Activated T-cell treated with anti-CD3 and anti-CD28 coated beads, Interleukin-2, amount 50 U/mL, for 4 hours (primary cell): ENCODE results near the gene SNCB. TPM values are rescaled to one million over a fixed set of nuclear protein-coding genes. Genes with fewer than 3 reads are reported as not detected.

Experiments
- ATAC-seq, 2 donors: fragments of 200-7000 bp; cut with Tn5 transposase; one replicate each; pipeline ENCODE4 v1.10.0; 2021
- DNase-seq: peaks from one replicate; pipeline ENCODE4 v3.0.0-alpha.2; 2020
- H3K27me3 Mint-ChIP-seq: one replicate; pipeline ENCODE4 v1.8.0; 2021; ENCODE audit warnings: low read depth, mixed read lengths
- H3K36me3 Mint-ChIP-seq: one replicate; pipeline ENCODE4 v1.8.0; 2022; ENCODE audit warnings: mixed read lengths; ENCODE audit not compliant: insufficient read depth
- H3K4me1 Mint-ChIP-seq: one replicate; pipeline ENCODE4 v1.8.0; 2021; ENCODE audit warnings: low read depth, mixed read lengths
- H3K4me3 Mint-ChIP-seq: one replicate; pipeline ENCODE4 v1.8.0; 2021; ENCODE audit warnings: mild to moderate bottlenecking, moderate library complexity, mixed read lengths
- H3K9me3 Mint-ChIP-seq: one replicate; pipeline ENCODE4 v1.8.0; 2021; ENCODE audit warnings: mixed read lengths
- total RNA-seq, 3 donors: library from RNA; stranded (reverse); gene quantifications; one replicate each; pipeline ENCODE4 v1.2.1, GENCODE V29; 2021

The SNCB gene
- not detected for total RNA-seq

GRCh38 chr5:176629853-176630680, at the start of gene SNCB, which contains the start of gene EIF4E1B:
SNCB (minus strand) TSS chr5:176630534; CDS start chr5:176629654, 880 bp downstream.
EIF4E1B (plus strand) TSS chr5:176630675; CDS start chr5:176642788, 12,113 bp downstream.
- H3K36me3 Mint-ChIP-seq, result no peaks in the 10 kb centered on the region
- peak; percentile 46 for DNase-seq
- ATAC-seq, result peak; percentile 97

GRCh38 chr5:176679365-176680225, 49.3 kb upstream of the SNCB start:
- peaks cover 4% of the 10 kb centered on the region for H3K9me3 Mint-ChIP-seq
- H3K36me3 Mint-ChIP-seq, result no peaks in the 10 kb centered on the region
- DNase-seq (no peak), ATAC-seq (no peak)
- H3K4me3 Mint-ChIP-seq, result no peak overlapping the region
- H3K27me3 Mint-ChIP-seq, result peaks cover 63% of the 10 kb centered on the region
- no peaks in the 10 kb centered on the region for H3K4me1 Mint-ChIP-seq

More at GRCh38 chr5:176629853-176630680, at the start of gene SNCB, which contains the start of gene EIF4E1B:
- Mint-ChIP-seq H3K27me3 (peaks cover 78% of the 10 kb centered on the region), H3K4me1 (peaks cover 20% of the 10 kb centered on the region), H3K9me3 (no peaks in the 10 kb centered on the region), H3K4me3 (peak within 1 kb of the TSS; percentile 58)

GRCh38 chr5:176678584-176678983, 48.2 kb upstream of the SNCB start:
- Mint-ChIP-seq H3K4me1 (no peaks in the 10 kb centered on the region), H3K27me3 (peaks cover 62% of the 10 kb centered on the region)
- no peak for ATAC-seq

DNA sequence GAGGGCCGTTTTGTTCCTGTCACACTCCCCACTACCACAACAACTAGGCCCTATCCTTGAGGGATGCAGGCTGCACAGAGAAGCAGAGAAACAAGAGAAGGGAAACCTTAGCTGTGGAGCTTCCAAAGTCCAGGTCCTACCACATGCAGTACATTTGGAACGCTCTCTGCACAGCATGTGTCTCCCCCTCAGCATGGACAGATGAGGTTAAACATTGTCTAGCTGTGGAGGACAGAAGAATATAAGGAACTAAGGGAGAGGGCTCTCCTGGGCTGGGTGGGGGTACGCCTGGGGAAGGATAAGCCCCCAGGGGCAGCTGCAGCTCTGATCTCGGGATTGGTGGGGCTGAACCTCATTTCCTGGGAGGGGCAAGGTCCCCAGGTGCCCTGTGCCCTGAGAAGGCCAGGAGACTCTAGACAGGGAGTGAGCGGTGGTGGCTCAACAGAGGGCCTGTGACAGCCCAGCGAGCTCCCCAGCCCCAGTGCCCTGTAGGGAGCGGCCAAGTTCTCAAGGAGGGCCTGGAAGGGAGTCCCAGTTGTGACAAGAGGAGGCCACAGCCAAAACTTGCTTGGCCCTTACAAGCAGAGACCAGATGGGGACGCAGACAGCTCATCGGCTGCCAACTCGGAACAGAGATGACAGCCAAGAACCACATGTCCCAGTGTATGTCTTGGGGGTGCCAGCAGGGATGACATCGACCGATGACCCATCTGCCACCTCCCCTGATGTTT, 47.0 kb upstream of the SNCB start:
- H3K9me3 Mint-ChIP-seq, result no peaks in the 10 kb centered on the region
- H3K27me3 Mint-ChIP-seq, result peaks cover 63% of the 10 kb centered on the region
- H3K36me3 Mint-ChIP-seq, result no peaks in the 10 kb centered on the region
- no peaks in the 10 kb centered on the region for H3K4me1 Mint-ChIP-seq
- DNase-seq, result no peak
- H3K4me3 Mint-ChIP-seq, result no peak overlapping the region
- ATAC-seq, result no peak

More at GRCh38 chr5:176678584-176678983, 48.2 kb upstream of the SNCB start:
- Mint-ChIP-seq H3K9me3 (no peaks in the 10 kb centered on the region), H3K36me3 (no peaks in the 10 kb centered on the region), H3K4me3 (no peak overlapping the region)
- no peak for DNase-seq

DNA sequence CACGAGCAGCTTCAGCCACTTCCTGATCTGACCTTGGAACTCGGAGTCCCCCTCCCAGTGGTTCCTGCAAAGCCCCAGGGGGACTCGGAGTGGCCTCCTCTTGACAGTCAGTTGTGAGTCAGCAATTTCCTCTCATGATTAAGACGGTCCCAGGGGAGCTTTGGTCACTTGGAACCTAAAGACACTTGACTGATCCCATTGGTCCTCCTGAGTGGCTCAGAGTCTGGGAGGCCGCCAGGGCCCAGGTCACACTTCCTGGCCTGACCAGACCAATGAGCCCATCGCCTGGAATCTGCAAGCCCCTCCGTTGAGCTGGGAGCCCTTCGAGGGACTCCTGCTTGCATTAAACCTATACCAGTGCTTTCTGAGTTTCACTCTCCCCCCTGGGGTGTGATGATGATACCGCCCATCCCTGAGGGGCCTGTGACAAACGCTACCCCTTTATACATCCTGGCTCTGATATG, 46.1 kb upstream of the SNCB start:
- H3K36me3 Mint-ChIP-seq, result no peaks in the 10 kb centered on the region

GRCh38 chr5:176675676-176676360, 45.5 kb upstream of the SNCB start:
- no peak for ATAC-seq
- no peaks in the 10 kb centered on the region for H3K9me3 Mint-ChIP-seq

More for the DNA sequence above, 46.1 kb upstream of the SNCB start:
- DNase-seq (no peak), ATAC-seq (no peak)
- H3K9me3 Mint-ChIP-seq, result no peaks in the 10 kb centered on the region
- H3K4me3 Mint-ChIP-seq, result no peak overlapping the region
- peaks cover 59% of the 10 kb centered on the region for H3K27me3 Mint-ChIP-seq
- H3K4me1 Mint-ChIP-seq, result no peaks in the 10 kb centered on the region

DNA sequence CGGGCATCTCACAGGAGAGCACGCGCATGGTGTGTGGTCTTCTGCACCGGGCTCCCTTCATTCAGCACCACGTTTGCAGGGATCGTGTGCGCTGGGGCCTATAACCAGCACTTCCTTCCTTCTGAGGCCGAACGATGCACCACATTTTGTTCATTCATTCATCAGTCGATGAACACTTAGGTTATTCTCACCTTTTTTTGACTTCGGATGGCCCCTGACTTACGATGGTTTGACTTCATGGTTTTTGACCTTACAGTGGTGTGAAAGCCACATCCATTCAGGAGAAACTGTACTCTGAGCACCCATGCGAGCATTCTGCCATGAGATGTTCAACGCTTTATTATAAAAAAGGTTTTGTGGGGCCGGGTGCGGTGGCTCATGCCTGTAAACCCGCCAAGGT, 44.5 kb upstream of the SNCB start:
- peaks cover 57% of the 10 kb centered on the region for H3K27me3 Mint-ChIP-seq
- DNase-seq, result no peak
- no peaks in the 10 kb centered on the region for H3K4me1 Mint-ChIP-seq
- H3K9me3 Mint-ChIP-seq, result no peaks in the 10 kb centered on the region
- H3K36me3 Mint-ChIP-seq, result no peaks in the 10 kb centered on the region
- H3K4me3 Mint-ChIP-seq, result no peak overlapping the region
- ATAC-seq, result no peak

More at GRCh38 chr5:176675676-176676360, 45.5 kb upstream of the SNCB start:
- Mint-ChIP-seq H3K27me3 (peaks cover 61% of the 10 kb centered on the region), H3K4me3 (no peak overlapping the region), H3K4me1 (no peaks in the 10 kb centered on the region), H3K36me3 (no peaks in the 10 kb centered on the region)
- DNase-seq, result no peak

GRCh38 chr5:176673651-176674583, 43.6 kb upstream of the SNCB start:
- Mint-ChIP-seq H3K4me3 (no peak overlapping the region), H3K27me3 (peaks cover 49% of the 10 kb centered on the region), H3K9me3 (no peaks in the 10 kb centered on the region), H3K36me3 (no peaks in the 10 kb centered on the region), H3K4me1 (no peaks in the 10 kb centered on the region)
- DNase-seq (no peak), ATAC-seq (no peak)

DNA sequence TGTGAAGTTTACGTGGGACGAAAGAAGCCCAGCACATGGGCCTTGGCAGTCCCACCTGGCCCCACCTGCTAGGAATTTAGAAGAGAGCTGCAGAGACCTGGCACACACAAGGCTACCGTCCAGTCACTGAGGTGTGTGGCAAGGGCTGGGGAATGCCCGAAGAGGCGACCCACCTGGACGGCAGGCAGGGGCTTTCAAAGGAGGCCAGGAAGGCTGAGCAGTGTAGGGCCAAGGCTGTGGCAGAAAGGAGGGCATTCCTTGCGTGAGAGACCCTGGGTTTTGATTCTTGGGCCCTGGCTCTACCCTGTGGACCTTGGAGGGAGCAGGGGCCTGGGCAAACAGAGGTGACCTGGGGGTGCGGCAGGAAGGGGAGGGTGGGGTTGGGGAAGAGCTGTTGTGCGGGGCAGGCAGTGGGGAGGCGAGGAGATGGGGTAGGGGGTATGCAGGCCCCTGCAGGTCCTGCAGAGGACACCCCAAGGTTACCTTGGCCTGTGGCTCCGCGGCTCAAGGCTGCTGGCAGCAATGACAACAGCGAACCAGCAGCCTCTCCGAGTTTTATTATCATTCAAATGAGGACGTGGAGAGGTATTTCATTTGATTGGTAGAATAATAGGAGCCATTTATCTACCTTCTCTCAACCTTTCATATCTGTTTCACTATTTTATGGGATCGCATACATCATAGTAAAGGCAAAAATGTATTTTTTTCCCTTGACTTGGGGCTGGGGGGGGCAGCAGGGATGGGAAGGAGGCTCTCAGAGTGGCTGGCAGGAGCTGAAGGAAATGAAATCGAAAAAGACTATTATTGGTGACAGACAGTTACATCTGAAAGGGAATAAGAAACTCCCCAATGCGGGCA, 41.8 kb upstream of the SNCB start:
- Mint-ChIP-seq H3K36me3 (no peaks in the 10 kb centered on the region), H3K4me3 (no peak overlapping the region), H3K9me3 (no peaks in the 10 kb centered on the region), H3K4me1 (no peaks in the 10 kb centered on the region), H3K27me3 (peaks cover 31% of the 10 kb centered on the region)
- no peak for ATAC-seq
- DNase-seq, result no peak

GRCh38 chr5:176671399-176671798, 41.1 kb upstream of the SNCB start:
- Mint-ChIP-seq H3K4me1 (no peaks in the 10 kb centered on the region), H3K36me3 (no peaks in the 10 kb centered on the region), H3K4me3 (no peak overlapping the region), H3K27me3 (peaks cover 26% of the 10 kb centered on the region), H3K9me3 (no peaks in the 10 kb centered on the region)
- DNase-seq, result no peak
- no peak for ATAC-seq

GRCh38 chr5:176670449-176670848, 40.1 kb upstream of the SNCB start:
- no peak for ATAC-seq
- Mint-ChIP-seq H3K4me1 (no peaks in the 10 kb centered on the region), H3K9me3 (no peaks in the 10 kb centered on the region), H3K27me3 (peaks cover 21% of the 10 kb centered on the region), H3K36me3 (no peaks in the 10 kb centered on the region), H3K4me3 (no peak overlapping the region)
- no peak for DNase-seq

DNA sequence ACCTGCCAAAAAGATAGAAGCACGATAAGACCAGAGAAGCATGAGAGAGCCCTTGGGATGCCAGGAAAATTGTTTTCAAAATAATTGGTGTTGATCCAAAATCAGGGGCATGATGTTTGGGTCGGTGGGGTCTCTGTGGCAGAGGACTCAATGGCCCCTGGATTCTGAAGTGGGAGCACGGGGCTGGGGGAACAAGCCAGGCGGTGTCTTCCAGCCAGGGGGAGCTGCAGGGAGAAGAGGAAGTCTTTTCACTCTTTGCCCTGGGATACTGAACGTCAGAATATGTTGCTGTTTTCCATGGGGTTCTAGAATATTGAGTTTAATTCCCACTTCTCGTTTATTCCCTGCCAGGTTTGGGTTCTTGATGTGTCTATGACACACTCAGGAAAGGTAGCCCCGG, 37.3 kb upstream of the SNCB start:
- no peak overlapping the region for H3K4me3 Mint-ChIP-seq
- H3K27me3 Mint-ChIP-seq, result peaks cover 21% of the 10 kb centered on the region
- H3K36me3 Mint-ChIP-seq, result no peaks in the 10 kb centered on the region
- no peaks in the 10 kb centered on the region for H3K9me3 Mint-ChIP-seq
- DNase-seq (no peak), ATAC-seq (no peak)
- H3K4me1 Mint-ChIP-seq, result no peaks in the 10 kb centered on the region
